LoVo (cell line): ENCODE measurements around the gene ATPAF1.
A peak's percentile ranks its signal among the peaks of the same experiment; 100 is the strongest.
"Not testable (repeated sequence)": the region's sequence is repeated elsewhere in the genome, so short reads cannot be mapped to it uniquely, and the experiment has no call there.

ENCODE experiments used
- DNase-seq: peaks from one replicate; pipeline ENCODE4 v3.0.0-alpha.2; 2016; ENCODE audit warnings: low spot score

The ATPAF1 gene

GRCh38 chr1:46681333-46682034 is 13.3 kb upstream of the ATPAF1 start:
- no peak for DNase-seq

GRCh38 chr1:46679789-46680573 is 11.8 kb upstream of the ATPAF1 start:
- no peak for DNase-seq

DNA sequence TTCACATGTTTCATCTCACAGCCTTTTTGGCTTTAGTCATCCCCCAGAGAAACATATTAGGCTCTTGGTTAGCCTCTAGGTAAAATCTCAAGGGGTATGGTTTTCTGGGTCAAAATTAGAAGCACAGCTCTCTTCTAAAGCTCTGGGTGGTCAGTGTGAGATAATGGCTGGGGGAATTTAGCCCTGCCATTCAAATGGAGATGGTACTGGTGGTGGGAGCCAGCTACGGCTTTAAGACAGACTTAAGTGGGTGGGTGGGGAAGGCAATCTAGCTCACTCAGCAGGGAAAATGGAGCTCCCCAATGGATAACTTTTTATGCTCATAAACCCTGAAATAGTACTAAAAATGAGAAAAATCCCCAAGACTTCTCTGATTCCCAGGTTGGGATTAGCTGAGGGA is 9.2 kb upstream of the ATPAF1 start:
- DNase-seq, result no peak

GRCh38 chr1:46676531-46676930 is 8.4 kb upstream of the ATPAF1 start:
- no peak for DNase-seq

DNA sequence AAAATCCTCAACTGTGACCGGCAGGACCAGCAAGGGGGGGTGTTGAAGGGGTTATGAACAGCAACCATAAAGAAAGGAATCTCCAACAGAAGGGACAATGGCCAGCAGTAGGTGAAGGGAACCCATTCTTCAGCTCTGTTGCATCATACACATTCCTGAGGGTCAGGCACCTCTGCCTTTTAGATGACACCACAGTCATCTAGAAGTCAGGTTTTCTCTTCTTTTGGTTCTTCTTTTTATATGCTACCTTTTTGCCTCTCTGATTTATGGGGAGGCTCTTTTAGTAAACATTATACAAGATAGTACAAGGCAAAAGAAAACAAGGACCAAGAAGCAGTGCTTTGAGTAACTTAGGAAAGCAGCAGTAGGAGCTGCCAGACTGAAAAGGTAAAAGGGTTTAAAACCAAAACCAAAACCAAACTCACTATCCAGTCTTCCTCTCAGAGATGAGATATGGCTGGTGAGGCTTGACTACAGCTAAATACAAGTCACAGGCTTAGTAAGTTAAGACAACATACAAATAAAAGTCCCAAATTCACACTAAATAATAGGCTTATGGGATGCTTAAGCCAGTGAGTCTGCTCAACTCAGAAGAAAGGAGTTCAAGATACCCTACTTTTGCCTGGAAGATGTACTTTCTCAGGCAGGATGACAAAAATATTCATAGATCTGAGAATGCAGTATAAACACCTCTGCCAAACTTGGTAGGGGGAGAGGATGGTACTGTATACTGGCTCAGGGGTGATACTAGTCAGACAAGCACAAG is 7.6 kb upstream of the ATPAF1 start:
- no peak for DNase-seq

DNA sequence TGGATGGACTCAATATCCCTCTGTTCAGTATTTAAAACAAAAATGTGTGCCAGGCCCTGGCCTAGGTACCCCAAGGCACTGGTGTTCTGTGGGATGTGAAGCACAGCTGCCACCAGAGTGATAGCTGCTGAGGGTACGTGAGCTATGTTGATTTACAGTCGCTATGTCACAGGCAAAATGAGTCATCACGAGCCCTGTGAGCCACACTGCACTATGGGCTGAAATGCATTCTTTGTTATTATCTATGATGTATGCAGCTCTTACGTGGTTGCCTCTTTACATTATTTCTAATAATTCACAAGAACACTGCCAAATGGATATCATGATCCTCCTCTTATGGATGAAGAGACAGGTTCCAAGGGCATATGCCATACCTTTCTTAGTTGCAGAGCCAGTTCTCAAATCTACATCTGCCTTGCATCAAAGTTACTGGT is 5.6 kb upstream of the ATPAF1 start:
- DNase-seq, result no peak

DNA sequence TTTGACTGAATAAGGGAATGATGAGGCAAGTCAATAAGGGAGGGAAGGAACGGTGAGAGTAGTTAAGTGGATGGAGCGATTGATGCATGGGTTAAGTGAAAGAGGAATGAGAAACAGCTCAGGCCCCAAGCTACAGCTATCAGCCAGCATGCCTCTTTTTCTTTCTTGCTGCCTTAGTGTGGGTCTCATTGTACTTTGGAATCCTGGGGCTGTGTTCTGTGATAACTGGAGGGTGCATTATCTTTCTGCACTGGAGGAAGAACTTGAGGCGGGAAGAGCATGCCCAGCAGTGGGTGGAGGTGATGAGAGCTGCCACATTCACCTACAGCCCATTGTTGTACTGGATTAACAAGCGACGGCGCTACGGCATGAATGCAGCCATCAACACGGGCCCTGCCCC is 4.5 kb upstream of the ATPAF1 start:
- no peak for DNase-seq

DNA sequence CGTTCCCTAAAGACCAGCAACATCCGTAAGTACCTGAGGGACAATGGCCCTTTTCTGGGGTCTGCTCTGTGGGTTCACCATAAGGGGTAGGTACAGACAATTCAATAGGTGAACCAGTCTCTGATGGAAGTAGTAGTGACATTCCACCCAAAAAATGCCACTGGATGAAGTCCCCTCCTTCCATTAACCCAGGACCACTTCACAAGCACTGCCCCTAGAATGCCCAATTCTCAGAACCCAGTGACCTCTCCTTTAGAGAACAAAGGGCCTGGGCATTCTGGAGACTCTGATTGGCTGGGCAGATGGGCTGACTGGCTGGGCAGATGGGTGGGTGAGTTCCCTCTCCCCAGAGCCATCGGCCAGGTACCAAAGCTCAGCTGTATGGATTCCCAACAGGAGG is 3.4 kb upstream of the ATPAF1 start, which contains the start of gene TEX38:
Gene TEX38, plus strand, starts transcription at position 301 of the 400 bp plus-strand sequence. Its CDS starts 81 bp downstream, at position 382.
- no peak for DNase-seq

DNA sequence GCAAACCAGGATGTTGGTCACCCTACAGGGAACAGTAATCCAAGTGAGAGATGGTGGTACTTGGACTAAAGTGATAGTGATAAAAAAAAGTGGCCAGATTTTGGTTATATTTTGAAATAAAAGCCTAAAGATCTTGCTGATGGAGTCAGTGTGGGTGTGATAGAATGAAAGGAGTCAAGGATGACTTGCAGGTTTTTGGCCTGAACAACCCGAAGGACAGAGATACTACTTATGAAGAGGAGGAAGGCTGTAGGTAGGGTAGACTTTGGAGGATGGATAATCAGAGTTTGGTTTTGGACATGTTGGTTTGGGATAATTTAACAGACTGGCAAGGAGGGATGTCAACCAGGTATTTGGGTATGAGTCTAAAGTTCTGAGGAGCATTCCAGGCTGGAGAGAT is 2.0 kb upstream of the ATPAF1 start:
- no peak for DNase-seq

DNA sequence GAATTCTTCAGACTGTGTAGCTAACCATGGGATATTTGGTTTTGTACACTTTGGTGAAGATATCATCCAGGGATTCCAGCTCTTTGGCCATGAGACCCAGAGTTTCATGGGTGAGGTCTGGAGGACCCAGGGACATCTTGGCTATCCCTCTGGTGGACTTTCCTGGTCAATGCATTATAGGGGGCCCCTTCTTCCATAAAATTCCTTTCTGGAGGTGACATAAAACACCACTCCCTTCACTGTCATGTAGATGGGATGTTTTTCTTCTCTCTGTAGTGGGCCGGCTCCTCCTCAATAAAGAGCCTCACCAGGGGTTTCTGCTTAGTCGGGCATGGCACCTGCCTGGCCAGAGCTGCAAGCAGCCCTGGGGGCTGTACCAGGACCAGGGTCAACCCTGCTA is 2.2 kb downstream of the ATPAF1 start:
- no peak for DNase-seq

DNA sequence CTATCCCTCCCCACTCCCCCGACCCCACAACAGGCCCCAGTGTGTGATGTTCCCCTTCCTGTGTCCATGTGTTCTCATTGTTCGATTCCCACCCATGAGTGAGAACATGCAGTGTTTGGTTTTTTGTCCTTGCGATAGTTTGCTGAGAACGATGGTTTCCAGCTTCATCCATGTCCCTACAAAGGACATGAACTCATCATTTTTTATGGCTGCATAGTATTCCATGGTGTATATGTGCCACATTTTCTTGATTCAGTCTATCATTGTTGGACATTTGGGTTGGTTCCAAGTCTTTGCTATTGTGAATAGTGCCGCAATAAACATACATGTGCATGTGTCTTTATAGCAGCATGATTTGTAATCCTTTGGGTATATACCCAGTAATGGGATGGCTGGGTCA is 5.2 kb downstream of the ATPAF1 start:
- DNase-seq, result not testable (repeated sequence)

DNA sequence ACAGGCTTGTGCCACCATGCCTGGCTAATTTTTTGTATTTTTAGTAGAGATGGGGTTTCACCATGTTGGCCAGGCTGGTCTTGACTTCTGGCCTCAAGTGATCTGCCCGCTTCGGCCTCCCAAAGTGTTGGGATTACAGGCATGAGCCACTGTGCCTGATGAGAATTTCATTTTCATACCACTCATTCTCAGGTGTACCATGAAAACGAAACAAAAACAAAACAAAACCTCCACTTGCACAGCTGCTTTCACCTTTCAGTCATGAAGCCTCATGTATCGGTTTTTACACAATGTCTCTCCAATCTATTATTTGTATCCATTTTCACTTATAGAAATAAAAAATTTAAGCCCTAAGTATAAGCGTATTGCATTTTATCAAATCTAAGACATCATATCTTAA is 8.0 kb downstream of the ATPAF1 start:
- not testable (repeated sequence) for DNase-seq

DNA sequence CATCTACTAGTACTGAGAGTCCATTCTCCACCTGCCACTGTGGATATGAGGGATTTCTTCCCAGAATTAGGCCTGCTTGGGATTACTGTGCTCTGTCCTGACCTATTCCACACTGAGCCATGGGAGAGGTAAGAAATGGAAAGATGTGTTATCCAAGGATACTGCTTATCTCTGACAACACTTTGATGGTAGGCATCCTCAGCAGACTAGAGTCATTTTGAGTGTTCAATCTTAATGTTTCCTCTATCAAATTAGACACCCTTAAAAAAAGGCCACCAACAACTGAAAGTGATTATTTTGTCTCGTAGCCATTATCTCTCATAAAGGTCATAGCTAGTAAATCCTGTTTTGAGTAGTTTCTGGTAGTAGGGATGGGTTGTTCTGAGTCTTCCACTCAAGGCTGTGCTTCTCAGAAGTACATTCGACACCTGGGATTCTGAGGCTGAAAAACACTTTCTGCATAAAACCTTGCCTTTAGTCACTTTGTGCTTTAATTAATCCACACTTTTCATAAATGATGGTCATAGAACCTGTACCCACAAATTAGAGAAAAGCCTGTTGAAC is 8.8 kb downstream of the ATPAF1 start:
- DNase-seq, result no peak

DNA sequence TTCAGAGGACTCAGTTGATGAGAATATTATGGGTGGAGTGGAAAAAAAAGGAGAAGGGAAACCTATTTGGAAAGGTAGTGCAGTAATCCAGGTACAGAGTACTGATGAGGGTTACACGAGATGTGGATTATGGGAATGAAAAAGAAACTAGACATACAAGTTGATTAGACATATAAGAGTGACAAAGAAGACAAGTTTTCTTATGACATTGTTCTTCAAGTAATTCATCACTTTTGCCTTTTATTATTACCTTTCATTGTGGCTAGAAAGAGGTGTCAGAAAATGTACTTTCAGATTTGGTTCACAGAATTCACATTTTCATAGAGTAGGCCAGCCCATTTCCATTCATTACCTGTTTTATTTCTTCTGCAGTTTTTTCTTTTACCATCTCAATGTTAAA is 10.4 kb downstream of the ATPAF1 start:
- no peak for DNase-seq

- no peak for DNase-seq
Measured at GRCh38 chr1:46656643-46657042, 11.5 kb downstream of the ATPAF1 start.

- DNase-seq, result no peak
Measured at GRCh38 chr1:46655848-46656247, 12.3 kb downstream of the ATPAF1 start.

- DNase-seq, result not testable (repeated sequence)
Measured at GRCh38 chr1:46654698-46655097, 13.5 kb downstream of the ATPAF1 start.

DNA sequence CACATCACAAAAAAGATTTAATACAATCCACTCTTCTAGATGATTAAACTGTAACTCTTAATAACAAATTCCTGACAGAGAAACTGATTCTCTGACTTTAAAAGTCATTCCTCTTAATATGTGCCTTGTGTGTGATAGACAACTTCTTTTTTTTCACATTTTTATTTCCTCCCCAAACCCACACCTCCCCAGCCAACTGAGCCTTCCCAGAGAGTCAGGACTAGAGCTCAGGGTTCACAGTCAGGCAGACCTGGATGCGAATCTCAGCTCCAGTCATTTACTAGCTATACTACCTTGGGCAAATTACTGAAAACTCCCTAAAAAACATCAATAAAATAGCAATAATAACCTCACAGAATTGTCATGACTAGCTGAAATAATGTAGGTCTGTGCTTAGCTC is 14.2 kb downstream of the ATPAF1 start:
- no peak for DNase-seq

- peak; percentile 25 for DNase-seq
Measured at GRCh38 chr1:46653405-46653958, 14.7 kb downstream of the ATPAF1 start.

GRCh38 chr1:46652321-46653100 is 15.7 kb downstream of the ATPAF1 start:
- no peak for DNase-seq

DNA sequence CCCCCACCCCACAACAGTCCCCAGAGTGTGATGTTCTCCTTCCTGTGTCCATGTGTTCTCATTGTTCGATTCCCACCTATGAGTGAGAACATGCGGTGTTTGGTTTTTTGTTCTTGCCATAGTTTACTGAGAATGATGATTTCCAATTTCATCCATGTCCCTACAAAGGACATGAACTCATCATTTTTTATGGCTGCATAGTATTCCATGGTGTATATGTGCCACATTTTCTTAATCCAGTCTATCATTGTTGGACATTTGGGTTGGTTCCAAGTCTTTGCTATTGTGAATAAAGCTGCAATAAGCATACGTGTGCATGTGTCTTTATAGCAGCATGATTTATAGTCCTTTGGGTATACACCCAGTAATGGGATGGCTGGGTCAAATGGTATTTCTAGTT is 17.0 kb downstream of the ATPAF1 start:
- DNase-seq, result not testable (repeated sequence)
